RWPE1 (cell line): ENCODE results near the gene TMEM123.

Experiments used
- CTCF ChIA-PET: fragments of 350-600 bp; sonication (Branson Sonifier 250); formaldehyde crosslinking; extraction: SDS; loops from one replicate; lab custom pipeline; 2021; lab: Yijun Ruan, JAX
- POLR2A ChIA-PET: fragments of 400-600 bp; formaldehyde crosslinking; extraction: SDS; loops from one replicate; lab custom pipeline; 2020; ENCODE audit warnings: antibody characterized with exemption; ENCODE audit not compliant: low non-redundant PET; lab: Yijun Ruan, JAX
- DNase-seq: peaks from one replicate; pipeline ENCODE4 v3.0.0; 2012; ENCODE audit warnings: low spot score
- H3K27ac ChIP-seq: fragments of 450-650 bp; 2 replicates; pipeline ENCODE4 v1.5.1; 2017
- TF ChIP-seq, protein P1 (sequence below): fragments of 450-650 bp; conservative IDR thresholded peaks from 2 replicates; pipeline ENCODE4 v1.5.1; 2017; ENCODE audit warnings: low read depth, mild to moderate bottlenecking

The TMEM123 gene

DNA sequence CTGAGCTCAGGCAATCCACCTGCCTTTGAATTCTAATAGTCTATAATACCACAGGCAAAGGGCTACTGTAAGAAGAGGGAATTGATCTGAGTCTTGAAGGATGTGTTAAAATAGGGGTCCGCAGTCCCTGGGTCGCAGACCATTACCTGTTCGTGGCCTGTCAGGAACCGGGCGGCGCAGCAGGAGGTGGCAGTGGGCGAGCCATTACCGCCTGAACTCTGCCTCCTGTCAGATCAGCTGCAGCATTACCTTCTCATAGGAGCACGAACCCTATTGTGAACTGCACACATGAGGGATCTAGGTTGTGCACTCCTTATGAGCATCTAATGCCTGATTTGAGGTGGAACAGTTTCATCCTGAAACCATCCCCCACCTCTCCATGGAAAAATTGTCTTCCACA is 11.5 kb upstream of the TMEM123 start:
- POLR2A ChIA-PET, result no interaction called here
- CTCF ChIA-PET, result interaction anchor here (0.7 kb wide), 1 partner anchor 1243 kb away, joined by 3 read pairs; no protein-coding TSS in a partner anchor
- DNase-seq, result no peak
- H3K27ac ChIP-seq, result no peak overlapping the region
- TF ChIP-seq, protein P1, sequence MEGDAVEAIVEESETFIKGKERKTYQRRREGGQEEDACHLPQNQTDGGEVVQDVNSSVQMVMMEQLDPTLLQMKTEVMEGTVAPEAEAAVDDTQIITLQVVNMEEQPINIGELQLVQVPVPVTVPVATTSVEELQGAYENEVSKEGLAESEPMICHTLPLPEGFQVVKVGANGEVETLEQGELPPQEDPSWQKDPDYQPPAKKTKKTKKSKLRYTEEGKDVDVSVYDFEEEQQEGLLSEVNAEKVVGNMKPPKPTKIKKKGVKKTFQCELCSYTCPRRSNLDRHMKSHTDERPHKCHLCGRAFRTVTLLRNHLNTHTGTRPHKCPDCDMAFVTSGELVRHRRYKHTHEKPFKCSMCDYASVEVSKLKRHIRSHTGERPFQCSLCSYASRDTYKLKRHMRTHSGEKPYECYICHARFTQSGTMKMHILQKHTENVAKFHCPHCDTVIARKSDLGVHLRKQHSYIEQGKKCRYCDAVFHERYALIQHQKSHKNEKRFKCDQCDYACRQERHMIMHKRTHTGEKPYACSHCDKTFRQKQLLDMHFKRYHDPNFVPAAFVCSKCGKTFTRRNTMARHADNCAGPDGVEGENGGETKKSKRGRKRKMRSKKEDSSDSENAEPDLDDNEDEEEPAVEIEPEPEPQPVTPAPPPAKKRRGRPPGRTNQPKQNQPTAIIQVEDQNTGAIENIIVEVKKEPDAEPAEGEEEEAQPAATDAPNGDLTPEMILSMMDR, result no peak

DNA sequence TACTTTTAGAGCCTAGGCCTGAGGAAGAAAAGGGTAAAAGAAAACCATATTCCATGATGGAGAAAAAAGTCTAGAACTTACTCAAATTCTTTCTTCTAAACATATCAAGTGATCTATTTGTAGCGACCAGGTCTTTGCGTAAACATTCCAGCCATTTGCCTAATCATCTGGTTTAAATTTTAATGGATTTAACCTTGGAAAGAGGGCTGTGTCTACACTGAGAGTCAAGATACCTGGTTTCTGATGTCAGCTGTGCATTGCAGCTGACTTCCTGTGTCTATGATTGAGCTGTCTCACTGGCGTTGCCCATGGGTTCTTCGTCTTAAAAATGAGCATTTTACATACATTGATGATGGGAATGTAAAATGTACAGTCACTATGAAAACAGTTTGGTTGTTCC is 10.0 kb upstream of the TMEM123 start:
- ChIA-PET CTCF (interaction anchor here (0.6 to 0.8 kb wide), 2 partner anchors 9 to 1452 kb away, joined by 3 to 4 read pairs; no protein-coding TSS in a partner anchor), POLR2A (no interaction called here)
- TF ChIP-seq, protein P1, result no peak
- no peak for DNase-seq
- no peak overlapping the region for H3K27ac ChIP-seq

DNA sequence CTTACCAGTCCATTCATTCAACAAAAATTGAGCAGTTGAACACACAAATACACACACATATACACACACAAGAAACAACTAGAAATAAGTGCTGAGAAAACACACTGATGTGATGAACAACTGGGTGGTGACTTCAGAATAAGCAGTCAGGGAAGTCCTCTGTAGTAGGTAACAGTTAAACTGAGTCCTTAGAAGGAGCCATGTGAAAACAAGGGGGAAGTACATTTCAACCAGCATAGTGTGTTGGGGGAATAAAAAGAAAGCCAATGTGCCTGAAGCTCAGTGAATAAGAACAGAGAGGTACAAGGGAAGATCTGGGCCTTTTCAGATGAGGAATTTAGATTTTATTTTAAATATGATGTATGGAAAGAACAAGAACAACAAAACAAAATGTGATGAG is 6.8 kb upstream of the TMEM123 start:
- TF ChIP-seq, protein P1, result no peak
- no peak overlapping the region for H3K27ac ChIP-seq
- POLR2A ChIA-PET, result no interaction called here
- no peak for DNase-seq
- CTCF ChIA-PET, result no interaction called here

DNA sequence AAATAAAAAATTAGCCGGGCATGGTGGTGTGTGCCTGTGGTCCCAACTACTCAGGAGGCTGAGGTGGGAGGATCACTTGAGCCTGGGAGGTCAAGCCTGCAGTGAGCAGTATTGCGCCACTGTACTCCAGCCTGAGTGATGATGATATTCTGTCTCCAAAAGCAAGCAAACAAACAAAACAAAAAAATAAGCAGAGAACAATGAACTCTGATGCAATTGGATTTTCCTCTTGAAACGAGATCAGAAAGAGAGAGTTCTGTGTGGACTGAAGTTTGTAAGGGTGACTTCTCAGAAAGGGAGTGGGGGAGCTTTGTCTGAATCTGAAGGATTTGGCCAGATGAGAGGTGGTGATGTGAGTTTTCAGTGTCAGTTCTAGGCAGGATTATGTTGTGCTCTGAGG is 6.0 kb upstream of the TMEM123 start:
- DNase-seq, result no peak
- ChIA-PET POLR2A (no interaction called here), CTCF (no interaction called here)
- TF ChIP-seq, protein P1, result no peak
- H3K27ac ChIP-seq, result no peak overlapping the region

DNA sequence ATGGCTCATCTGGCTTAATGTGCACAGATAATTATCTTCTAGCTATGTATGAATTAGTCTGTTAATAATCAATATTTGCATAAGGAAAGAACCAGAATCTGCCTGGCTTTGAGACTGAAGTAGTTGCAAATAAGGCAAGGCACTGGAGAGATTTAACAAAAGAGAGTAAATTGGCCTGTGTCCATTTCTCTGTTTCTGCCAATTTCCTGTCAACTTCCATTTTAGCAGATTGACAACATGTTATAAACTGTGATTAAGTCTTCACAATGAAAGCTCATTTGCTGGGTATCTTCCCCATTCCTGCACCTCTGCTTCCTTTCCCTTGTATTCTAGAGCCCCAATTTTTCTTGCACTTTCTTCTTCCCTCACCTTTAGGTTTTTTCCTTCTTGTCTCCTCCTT is 5.3 kb upstream of the TMEM123 start:
- ChIA-PET POLR2A (no interaction called here), CTCF (no interaction called here)
- no peak overlapping the region for H3K27ac ChIP-seq
- no peak for DNase-seq
- TF ChIP-seq, protein P1, result no peak

DNA sequence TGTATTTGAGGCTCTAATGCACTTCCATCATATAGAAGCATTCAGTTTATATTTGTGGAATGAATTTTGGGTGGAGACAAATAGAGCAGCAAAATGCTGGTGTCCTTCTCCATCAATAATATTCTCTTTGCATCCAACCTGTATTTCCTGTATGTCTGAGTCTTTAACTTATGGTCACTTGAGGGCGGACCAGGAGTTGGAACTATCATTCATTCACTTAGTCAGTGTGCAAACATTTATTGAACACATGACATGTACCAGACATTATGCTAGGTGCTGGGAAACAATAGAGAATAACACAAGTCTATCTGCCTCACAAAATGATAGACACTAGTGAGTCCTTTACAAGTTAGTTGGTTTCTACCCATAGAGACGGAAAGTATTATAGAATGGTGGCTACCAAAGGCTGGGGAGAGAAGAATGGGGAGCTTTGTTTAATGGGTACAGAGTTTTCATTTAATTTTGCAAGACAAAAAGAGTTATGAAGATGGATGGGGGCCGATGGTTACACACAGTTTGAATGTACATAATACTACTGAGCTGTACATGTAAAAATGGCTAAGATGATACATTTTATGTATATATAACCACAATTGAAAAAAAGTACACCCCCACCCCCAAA is 4.6 kb upstream of the TMEM123 start:
- TF ChIP-seq, protein P1, result no peak
- no peak for DNase-seq
- CTCF ChIA-PET, result interaction anchor here (1.6 kb wide), 1 partner anchor 66 kb away, joined by 6 read pairs; no protein-coding TSS in a partner anchor
- POLR2A ChIA-PET, result interaction anchor here (0.6 kb wide), 1 partner anchor 515 kb away, joined by 3 read pairs; no protein-coding TSS in a partner anchor
- no peak overlapping the region for H3K27ac ChIP-seq
